ENCODE measurements around the gene ICAM3. TPM values are rescaled to one million over a fixed set of nuclear protein-coding genes. Genes with fewer than 3 reads are reported as not detected.

ICAM3 gene
- total RNA-seq, 1 experiment from 2014 or later = 8.3 TPM

DNA sequence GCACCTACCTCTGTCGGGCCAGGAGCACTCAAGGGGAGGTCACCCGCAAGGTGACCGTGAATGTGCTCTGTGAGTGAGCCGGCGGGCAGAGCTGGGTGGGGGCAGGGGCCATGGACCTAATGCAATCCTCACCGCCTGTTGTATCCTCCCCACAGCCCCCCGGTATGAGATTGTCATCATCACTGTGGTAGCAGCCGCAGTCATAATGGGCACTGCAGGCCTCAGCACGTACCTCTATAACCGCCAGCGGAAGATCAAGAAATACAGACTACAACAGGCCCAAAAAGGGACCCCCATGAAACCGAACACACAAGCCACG, 54.5 kb downstream of the ICAM3 start:
- POLR2A ChIA-PET = no interaction called here
- no peaks in the 10 kb centered on the region; a peak in 2 of 4 replicates for H3K36me3 ChIP-seq (ENCODE audit: control insufficient read depth in 1 of 2, insufficient read depth in 2 of 2, low read length in 2 of 2)
- H4K20me1 ChIP-seq (ENCODE audit: insufficient read depth) = no peaks in the 10 kb centered on the region
- H3K4me3 ChIP-seq (replicated peaks in 1 of 2; ENCODE audit: low read depth in 1 of 2, low read length in 2 of 2) = no peak overlapping the region
- no peak for ATAC-seq
- no peak overlapping the region for H3K9ac ChIP-seq (ENCODE audit: low read length)
- RAD21 ChIA-PET (ENCODE audit: low non-redundant PET in 1 of 2, low total read pairs in 2 of 2, uncharacterized antibody in 2 of 2, unreplicated experiment in 2 of 2) = no interaction called here
- TF ChIP-seq RAD21 (IDR thresholded peaks at IDR 0.05; ENCODE audit: low read depth) (no peak), ZFX (IDR thresholded peaks at IDR 0.05) (no peak), SIN3A (IDR thresholded peaks at IDR 0.05; ENCODE audit: low read depth) (no peak), POLR2A (IDR thresholded peaks at IDR 0.05; ENCODE audit: borderline replicate concordance, extremely low read depth, insufficient read depth, insufficient read length) (no peak)
- TF ChIP-seq, protein P1, sequence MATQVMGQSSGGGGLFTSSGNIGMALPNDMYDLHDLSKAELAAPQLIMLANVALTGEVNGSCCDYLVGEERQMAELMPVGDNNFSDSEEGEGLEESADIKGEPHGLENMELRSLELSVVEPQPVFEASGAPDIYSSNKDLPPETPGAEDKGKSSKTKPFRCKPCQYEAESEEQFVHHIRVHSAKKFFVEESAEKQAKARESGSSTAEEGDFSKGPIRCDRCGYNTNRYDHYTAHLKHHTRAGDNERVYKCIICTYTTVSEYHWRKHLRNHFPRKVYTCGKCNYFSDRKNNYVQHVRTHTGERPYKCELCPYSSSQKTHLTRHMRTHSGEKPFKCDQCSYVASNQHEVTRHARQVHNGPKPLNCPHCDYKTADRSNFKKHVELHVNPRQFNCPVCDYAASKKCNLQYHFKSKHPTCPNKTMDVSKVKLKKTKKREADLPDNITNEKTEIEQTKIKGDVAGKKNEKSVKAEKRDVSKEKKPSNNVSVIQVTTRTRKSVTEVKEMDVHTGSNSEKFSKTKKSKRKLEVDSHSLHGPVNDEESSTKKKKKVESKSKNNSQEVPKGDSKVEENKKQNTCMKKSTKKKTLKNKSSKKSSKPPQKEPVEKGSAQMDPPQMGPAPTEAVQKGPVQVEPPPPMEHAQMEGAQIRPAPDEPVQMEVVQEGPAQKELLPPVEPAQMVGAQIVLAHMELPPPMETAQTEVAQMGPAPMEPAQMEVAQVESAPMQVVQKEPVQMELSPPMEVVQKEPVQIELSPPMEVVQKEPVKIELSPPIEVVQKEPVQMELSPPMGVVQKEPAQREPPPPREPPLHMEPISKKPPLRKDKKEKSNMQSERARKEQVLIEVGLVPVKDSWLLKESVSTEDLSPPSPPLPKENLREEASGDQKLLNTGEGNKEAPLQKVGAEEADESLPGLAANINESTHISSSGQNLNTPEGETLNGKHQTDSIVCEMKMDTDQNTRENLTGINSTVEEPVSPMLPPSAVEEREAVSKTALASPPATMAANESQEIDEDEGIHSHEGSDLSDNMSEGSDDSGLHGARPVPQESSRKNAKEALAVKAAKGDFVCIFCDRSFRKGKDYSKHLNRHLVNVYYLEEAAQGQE (IDR thresholded peaks at IDR 0.05; ENCODE audit: low read depth) = no peak
- no peak for DNase-seq (ENCODE audit: low read depth, low spot score)
- no peak overlapping the region for H2AFZ ChIP-seq (ENCODE audit: low read depth, low read length, poor library complexity, severe bottlenecking)
- CTCF ChIA-PET = interaction anchor here (1.9 kb wide), 1 partner anchor 25 kb away, joined by 7 read pairs; no protein-coding TSS in a partner anchor
- H3K9me2 ChIP-seq (ENCODE audit: insufficient read depth) = no peaks in the 10 kb centered on the region
- H3K4me1 ChIP-seq (ENCODE audit: control insufficient read depth in 1 of 2, insufficient read depth in 2 of 2, low read length in 2 of 2) = peaks cover 13 to 47% of the 10 kb centered on the region in 2 experiments
- H3K4me2 ChIP-seq (ENCODE audit: low read length) = no peak overlapping the region
- H3K79me2 ChIP-seq (ENCODE audit: insufficient read depth, low read length) = no peaks in the 10 kb centered on the region
- H3K27ac ChIP-seq (ENCODE audit: low read depth, low read length) = no peak overlapping the region
- H3K9me3 ChIP-seq (ENCODE audit: control insufficient read depth in 1 of 2, insufficient read depth in 1 of 2, low read depth in 1 of 2, low read length in 2 of 2) = no peaks in the 10 kb centered on the region
- H3K27me3 ChIP-seq (ENCODE audit: insufficient read depth, low read length) = no peaks in the 10 kb centered on the region
- BruUV-seq (replicated peaks) = no TSS peak
- intact Hi-C loops (cut with micrococcal nuclease) = no loop called here
